IPS DF 4.7 (cell line): ENCODE measurements around the gene ETV7.
"Not testable (repeated sequence)": the region's sequence is repeated elsewhere in the genome, so short reads cannot be mapped to it uniquely, and the experiment has no call there.

Source experiments
- DNase-seq: peaks from one replicate; pipeline ENCODE4 v3.0.0-alpha.2; 2013; ENCODE audit warnings: low spot score; ENCODE audit errors: extremely low read depth

ETV7 gene

DNA sequence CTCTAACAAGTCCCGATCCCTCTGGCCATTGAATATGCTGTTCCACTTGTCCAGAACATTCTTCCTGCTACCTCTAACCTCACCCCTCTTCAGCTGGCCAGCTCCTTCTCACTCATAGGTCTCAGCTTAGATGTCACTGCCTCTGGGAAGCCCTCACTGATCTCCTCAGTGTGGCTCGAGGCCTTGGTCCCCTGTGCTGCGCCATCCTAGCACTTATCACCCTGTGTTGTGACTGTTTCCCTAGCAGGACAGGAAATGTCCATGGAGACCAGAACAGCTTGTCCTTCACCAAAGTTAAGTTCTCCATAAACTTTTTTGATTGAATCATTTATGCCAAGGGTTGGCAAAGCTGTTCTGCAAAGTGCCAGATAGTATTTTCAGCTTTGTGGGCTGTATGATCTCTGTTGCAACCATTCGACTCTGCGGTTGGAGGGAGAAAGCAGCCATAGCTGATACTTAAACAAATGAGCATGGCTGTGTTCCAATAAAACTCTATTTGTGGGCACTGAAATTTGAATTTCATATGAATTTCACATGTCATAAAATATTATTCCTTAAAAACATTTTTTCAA lies 44.3 kb downstream of the ETV7 start:
- DNase-seq = no peak

DNA sequence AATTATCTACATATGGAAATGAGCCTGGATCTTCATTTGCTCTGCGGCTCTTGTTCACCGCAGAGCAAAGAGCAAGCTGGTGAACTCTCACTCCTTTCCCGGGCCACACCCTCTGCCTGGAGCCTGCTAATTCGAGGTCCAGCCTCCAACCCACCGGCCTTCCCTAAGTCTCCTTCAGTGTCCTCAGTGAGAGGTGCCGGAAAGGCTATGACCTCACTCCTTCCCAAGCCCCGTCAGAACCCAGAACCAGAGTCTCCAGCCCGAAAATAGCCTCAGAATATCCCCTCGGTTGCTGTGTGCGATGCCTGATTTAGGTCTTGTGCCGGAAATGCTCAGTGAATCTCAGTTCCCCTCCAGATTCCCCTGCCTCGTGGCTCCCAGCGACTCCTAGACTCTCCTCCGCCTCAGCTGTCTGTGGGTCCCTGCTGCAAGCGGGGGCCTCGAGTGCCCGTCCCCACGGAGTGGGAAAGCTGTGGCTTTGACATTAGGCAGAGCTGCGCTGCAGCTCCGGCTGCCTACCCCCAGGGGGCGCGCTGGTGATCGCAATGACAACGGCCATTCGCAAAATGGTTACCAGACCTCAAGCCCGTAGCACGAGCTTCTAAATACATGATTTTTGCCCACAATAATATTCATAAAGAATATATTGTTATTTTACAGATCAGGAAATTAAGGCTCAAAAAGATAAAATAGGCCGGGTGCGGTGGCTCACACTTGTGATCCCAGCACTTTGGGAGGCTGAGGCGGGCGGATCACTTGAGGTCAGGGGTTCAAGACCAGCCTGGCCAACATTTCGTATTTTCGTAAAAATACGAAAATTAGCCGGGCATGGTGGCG lies 46.6 kb downstream of the ETV7 start:
- DNase-seq = no peak

DNA sequence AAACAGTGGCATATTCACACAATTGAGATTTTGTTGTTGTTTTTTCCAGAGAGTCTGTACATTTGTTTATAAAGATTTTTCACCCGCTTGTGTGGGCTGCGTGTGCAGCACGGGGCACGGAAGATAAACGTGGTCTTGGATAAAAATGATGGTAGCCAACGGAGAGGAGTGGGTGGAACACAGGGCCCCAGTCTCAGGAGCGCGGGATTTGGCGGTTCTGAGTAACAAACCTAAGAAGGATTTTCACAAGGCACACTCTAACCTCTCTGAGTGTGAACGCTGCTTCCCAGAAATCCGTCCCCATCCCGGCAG lies 47.2 kb downstream of the ETV7 start:
- no peak for DNase-seq

DNA sequence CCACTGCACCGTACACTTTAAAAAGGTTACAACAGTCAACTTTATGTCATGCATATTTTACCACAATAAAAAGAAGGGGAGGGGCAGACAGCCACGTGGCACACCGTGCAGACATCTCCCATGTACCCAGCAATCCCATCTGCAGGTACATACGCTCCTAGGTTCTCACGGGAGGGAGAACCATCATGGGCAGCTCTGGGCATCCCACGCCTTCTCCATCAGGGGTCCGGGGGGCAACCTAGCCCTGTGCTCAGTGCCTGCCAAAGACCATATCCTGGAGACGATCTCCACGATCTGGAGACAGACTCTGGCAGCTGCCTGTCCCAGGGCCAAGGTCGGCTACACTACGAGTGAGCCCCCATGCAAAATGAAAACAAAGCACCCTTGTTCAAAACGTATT lies 48.3 kb downstream of the ETV7 start:
- DNase-seq = no peak

DNA sequence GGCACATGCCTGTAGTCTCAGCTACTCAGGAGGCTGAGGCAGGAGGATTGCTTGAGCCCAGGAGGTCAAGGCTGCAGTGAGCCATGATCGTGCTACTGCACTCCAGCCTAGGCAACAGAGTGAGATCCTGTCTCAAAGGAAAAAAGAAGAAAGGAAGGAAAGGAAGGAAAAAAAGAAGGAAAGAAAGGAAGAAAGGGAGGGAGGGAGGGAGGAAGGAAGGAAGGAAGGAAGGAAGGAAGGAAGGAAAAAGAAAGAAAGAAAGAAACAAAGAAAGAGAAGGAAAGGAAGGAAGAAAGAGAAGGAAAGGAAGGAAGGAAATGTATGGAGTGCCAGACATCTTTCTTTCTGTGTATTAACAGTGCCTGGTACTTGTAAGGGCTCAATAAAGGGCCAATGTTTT lies 49.2 kb downstream of the ETV7 start:
- not testable (repeated sequence) for DNase-seq

DNA sequence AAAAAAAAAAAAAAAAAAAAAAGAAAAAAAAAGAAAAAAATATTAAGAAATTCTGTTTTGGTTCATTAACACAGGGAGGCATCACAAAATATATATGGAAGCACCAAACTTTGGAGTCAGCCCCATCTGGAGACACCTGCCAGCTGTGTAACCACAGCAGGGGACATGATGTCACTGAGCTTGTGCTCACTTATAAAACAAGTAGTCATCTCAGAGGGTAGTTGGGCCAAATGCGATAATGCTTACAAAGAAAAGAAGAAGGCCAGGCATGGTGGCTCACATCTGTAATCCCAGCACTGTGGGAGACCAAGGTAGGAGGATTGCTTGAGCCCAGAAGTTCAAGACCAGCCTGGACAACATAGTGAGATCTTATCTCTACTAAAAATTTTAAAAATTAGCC lies 49.7 kb downstream of the ETV7 start:
- no peak for DNase-seq

DNA sequence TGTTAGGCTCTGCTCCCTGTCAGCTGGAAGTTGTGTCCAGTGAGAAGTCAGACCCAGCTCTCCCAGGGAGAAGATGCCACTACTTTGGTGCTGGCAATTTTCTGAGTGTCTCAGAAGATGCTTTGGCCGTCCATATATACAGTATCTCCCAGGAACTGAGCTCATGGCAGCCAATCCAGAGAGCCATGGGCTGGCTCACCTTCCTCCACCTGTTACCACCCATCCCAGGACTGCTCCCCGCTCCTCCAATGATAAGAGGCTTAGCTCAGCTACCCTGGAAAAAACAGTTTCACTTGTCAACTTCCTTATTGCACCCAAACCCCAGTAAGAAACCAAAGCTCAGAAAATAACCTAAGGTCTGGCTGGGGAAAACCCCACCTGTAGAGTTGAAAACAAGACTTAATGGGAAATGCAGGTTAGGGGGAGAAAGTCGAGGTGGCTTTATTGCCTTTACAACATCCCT lies 50.7 kb downstream of the ETV7 start, which contains the start of gene BNIP5:
BNIP5 (minus strand) TSS at position 110 of the 463 bp plus-strand sequence. CDS start 6,198 bp downstream, outside the sequence.
- no peak for DNase-seq

DNA sequence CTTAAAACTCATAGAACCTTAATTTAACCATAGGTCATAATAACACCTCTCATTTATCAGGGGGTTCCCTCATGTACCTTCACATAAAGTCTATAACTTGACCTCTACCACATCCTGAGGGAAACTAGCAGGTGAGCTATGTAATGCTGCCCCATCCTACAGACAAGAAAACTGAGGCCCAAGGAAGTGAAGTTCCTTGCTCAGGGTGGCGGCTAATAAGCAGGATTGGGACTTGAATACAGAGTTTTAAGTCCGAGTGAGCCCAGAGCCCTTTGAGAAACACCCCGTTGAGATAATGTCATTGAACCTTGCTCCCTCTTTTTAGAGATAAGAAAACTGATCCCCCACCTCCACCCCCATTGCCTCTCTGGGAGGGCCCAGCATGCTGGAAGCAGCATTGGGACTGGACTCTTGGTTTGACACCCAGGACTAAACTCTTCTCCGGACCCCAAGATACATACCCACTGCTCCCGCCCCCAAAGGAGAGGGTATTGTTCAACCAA lies 51.2 kb downstream of the ETV7 start:
- DNase-seq = no peak

DNA sequence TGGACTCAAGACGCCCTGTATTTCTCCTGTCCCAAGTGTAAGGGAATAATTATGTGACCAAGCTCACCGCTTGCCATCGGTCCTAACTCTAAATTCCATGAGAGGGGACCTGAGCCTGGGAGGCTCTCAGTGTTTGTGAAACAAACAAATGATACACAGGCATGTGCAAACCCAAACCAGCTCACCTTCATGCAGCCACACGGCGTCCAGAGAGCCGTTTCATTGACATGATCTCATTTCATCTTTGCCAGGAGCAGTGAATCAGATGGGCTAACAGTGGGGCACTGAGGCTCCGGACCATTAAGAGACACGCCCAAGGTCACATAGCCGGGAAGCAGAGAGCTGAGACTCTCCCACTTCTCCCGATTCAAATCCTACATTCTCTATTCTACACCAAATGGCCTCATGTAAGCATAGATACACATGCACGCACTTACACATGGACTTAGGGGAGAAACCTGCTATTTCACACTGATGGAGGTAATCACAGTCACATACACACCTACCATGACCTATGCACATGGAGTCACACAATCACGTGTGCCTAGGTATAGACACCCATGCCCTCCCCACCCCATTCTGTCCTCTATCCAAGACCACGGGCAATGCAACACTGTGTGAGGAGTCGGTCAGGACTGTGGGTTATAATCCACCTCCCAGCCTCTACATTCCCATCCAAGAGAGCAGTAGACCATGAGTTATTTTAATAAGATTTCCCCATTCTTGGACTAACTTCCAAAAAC lies 51.8 kb downstream of the ETV7 start:
- DNase-seq = no peak

DNA sequence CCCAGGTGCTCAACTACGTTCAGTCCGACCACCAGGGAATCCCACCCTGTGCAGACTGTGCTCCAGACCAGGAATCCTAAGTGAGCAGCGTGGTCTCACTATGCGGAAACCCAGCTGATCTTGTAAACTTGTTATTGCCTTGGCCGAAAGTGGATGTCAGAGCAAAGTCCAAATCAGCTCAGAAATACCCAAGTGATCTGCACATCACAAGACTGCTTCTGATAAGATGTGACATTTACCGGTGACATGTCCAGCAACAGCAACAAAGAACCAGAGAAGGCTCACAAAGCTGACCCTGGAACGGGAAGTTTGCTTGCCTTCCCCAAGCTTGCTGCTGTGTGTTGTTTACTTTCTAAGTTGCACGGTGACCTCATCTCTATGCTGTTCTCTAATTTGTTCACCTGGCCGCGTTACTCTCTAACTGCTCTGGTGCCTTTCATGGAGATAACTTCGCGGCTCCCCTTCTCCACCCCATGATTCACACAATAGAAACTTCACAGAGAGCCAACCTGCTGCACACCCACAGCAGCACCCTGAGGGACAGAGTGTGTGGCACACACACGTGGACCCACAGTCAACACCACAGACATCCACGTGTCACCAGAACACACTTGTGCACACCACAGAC lies 52.5 kb downstream of the ETV7 start:
- DNase-seq = no peak

DNA sequence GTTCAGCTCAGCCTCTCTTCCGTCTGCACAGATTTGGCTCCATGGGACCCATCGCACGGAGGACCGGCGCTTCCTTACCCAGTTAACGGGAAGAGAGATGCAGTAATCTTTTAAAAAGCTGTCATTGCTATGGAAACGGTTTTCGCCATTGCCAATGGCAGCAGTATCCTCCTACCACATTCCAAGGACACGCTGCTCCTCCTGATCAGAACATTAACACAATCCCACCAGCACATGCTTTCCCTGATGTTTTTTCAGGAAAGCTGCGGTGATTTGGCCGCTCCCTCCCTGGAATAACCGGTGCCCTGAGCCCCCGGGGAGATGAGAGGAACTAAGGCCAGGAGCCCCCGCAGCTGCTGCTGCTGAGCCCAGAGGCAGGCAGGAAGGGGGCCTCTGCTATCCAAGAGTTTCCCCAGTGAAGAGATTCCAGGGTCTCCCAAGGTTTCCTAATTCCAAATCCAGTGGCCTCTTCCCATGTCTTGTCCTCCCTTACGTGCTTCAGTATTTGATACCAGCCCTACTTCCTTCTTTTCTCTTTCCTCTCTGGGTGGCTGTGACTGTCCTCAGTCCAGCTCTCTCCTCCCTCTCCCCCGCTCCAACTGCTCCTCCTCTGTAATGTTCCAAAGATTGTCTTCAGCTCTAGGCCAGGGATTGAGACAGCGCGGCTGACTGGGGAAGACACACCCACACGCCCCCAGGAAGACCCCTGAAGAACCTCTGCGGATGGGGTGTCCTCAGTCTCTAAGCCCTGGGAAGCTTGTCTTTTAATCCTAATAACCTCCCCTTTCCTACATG lies 53.3 kb downstream of the ETV7 start:
- DNase-seq = no peak

DNA sequence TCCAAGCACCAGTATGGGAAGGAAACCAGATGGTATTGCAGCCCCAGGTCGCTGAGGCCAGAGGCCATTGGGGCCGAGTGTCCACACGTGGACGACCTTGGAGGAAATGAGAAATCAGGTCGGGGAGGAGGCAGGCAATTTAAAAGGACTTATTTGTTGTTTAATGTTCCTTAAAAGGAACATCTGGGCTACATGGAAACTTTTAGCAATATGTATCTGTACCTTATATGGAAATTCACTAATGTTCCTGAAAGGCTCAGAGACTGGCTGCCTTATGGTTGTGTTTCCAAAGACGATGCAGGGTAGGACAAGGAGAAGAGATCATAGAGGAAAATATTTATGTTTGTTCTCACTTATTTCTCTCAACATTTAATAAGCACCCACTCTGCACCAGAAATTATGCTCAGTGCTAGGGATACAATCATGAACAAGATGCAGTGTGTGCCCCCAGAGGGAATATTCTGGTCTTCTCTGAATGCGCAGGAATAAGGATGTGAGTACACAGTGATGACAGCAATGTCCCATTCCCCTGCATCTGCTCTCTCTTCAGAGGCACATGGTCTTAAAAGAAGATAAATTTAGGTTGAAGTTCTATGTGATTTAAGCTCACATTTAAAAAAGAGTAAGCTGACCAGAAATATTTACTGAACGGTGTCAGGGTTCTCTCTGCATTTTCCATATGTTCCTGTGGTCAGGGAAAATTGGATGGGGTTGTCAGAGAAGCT lies 54.1 kb downstream of the ETV7 start:
- DNase-seq = no peak

DNA sequence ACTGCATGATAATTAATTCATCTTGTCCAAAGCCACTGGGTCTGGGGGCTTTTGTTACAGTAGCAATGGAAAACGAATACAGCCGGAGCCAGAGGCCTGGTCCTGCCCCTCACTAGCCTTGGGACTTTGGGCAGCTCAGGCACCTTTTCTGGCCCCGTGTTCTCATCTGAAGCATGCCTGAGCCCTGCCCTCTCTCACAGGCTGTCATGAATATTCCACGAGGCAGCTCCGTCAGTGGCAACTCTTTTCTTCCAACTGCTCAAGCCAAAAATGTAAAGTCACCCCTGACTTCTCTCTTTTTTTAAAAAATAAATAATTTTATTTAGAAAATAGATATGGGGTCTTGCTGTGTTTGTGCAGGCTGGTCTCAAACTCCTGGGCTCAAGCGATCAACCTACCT lies 56.1 kb downstream of the ETV7 start:
- DNase-seq = no peak

DNA sequence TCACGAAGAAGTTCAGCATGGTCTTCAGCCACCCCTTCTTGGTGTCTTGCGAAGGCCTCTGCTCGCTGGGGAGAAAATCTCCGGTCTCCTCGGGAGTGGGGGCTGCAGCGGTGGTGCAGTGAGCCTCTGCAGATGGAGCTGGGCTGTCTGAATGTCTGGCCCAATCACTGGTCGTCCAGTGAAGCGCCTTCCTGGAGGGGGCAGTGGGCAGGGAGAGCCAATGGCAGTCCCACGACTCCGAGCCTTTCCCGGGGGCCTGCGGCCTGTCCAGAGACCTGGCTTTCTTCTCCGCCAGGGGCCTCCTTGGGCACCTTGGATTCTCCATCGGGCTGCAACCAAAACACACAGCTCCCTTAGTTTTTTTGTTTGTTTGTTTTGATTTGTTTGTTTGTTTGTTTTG lies 57.1 kb downstream of the ETV7 start:
- no peak for DNase-seq

DNA sequence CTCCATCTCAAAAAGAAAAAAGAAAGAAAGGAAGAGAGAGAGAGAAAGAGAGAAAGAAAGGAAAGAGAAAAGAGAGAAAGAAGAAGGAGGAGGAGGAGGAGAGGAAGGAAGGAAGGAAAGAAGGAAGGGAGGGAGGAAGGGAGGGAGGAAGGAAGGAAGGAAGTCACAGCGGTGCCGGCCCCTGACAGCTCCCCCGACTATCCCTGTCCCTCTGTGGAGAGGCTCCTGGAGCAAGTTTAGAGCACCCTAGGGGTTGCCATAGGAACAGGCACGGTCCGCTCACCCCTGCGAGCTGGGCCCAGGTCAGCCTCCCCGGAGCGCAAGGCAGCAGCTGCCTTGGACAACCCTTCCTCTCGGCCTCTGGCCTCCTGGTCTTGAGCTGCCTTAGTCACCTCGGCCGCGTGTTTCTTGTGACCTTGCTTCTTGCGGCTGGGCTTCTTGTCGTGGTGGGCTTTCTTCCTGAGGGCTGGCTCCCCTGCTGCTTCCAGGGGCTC lies 57.6 kb downstream of the ETV7 start:
- DNase-seq = no peak

DNA sequence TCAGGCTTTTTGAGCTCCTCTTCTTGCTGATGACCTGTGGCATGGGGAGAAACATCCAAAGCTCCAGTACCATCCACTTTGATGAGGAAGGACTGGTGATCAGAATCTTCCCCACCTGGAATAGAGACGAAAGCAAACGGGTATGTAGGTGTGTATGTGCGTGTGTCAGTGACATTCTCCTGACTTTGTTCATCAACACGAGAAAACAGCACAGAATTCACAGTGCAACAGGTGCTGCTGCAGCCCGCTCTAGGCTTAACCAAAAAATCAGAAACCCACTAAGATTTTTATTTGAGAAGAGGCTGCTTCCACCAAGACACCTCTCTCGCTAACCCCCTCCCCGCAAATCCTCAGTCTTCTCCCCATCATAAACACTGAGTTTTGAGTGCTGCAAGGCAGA lies 58.9 kb downstream of the ETV7 start:
- DNase-seq = no peak

DNA sequence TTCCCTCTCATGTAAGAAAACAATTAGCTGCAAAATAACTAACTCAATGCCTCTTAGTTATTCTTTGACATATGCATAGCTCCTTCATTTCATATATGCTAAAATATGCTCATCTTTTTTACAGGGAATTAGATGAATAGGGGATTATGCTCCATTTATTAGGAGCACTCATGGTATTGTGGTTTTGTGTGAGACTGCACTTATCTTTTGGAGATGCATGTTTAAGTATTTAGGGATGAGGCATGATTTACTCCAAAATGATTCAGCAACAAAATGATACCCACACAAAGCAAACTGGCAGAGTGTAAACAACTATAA lies 59.6 kb downstream of the ETV7 start:
- no peak for DNase-seq

DNA sequence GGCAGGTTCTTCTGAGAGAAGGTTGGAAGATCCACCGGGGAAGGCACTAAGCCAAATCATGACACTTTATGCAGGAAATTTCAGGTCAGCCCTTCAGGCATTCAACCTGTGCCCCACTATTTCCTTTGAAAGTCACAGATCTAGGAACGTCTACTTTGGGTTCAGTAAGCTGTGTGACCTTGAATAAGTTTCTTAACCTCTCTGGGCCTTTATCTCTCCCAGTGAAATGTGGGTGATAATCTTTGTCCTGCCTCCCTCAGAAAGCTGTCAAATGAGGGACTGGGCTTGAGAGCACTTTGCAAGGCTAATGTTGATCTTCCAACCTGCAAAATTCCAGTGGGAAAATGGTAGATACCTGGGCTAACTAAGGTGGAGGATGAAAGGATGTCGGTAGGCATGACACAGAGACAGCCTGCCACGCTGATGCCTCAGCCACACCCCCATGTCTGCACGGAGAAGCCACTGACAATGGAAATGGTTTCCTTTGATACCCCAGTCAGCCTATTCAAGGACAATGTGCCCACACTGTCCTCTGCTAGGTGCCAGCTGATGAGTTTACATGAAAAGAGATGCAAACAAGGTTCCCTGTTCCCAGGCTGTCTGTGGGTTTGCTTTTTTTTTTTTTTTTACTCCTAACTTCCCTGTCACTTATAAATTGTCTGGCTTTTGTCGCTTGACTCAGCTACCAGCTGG lies 60.1 kb downstream of the ETV7 start:
- no peak for DNase-seq

DNA sequence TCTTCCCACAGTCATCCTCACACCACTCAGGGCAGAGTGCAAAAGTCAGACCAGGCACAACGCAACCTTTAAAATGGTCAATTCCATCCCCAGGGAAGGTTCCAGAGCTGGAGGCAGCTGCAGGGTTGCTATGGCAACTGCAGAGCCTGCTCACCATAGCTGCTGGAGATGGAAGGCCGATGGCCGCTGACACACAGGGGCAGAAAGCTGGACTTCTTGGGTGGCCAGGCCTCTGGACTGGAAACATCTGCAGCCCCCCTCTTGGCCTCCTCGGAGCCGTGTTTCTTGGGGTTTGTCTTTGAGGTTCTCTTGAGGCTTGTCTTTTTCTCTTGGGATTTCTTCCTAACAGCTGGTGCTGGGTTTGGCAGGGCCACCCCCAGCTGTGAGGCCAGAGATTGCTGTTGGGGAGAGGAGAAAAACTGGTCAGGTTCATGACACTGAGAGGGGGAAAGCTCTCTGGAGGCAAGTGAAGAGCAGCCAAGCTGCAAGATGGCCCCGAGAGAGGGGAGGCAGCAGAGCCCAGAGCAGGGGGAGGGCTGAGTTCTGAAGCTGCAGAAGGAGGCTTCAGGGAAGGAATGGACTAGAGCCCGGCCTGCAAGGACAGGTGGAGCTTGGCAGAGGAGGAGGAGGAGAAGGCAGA lies 61.0 kb downstream of the ETV7 start:
- DNase-seq = no peak
